PC-3 (cell line): ENCODE results near the gene TFDP2. TPM values are rescaled to one million over a fixed set of nuclear protein-coding genes. Genes with fewer than 3 reads are reported as not detected.
A peak's percentile ranks its signal among the peaks of the same experiment; 100 is the strongest.

Experiments used
- ATAC-seq: fragments of 200-7000 bp; cut with Tn5 transposase; 2 replicates; pipeline ENCODE4 v1.9.1; 2020; ENCODE audit warnings: mild to moderate bottlenecking, moderate library complexity
- BruUV-seq: library from RNA; stranded (reverse); fragments of 400-500 nt; replicated peaks from 2 replicates; lab custom pipeline; 2021; lab: Mats Ljungman, UMichigan
- CTCF ChIA-PET: fragments of 300-600 bp; sonication (Branson Sonifier 250); formaldehyde crosslinking; loops from one replicate; lab custom pipeline; 2022; ENCODE audit warnings: antibody characterized with exemption; lab: Charles Lee
- POLR2A ChIA-PET: fragments of 300-600 bp; sonication (Branson Sonifier 250); formaldehyde crosslinking; loops from one replicate; lab custom pipeline; 2022; ENCODE audit warnings: antibody characterized with exemption; ENCODE audit not compliant: unreplicated experiment; lab: Charles Lee
- DNase-seq: peaks from one replicate; pipeline ENCODE4 v3.0.0-alpha.2; 2015
- H2AFZ ChIP-seq: fragments of 300-600 bp; sonication (generic); 2 replicates; pipeline ENCODE4 v1.6.0; 2016; ENCODE audit warnings: antibody characterized with exemption, low read length
- H3F3A ChIP-seq: fragments of 300-600 bp; sonication (generic); one replicate; pipeline ENCODE4 v1.6.0; 2017; ENCODE audit warnings: antibody characterized with exemption, low read length, control low read depth, mild to moderate bottlenecking; ENCODE audit not compliant: unreplicated experiment
- H3K27ac ChIP-seq: fragments of 300-600 bp; sonication (generic); 2 replicates; pipeline ENCODE4 v1.5.1; 2016; ENCODE audit warnings: mild to moderate bottlenecking, low read length
- H3K27me3 ChIP-seq: fragments of 300-600 bp; sonication (generic); 2 replicates; pipeline ENCODE4 v1.6.1; 2016; ENCODE audit warnings: low read length, mixed read lengths
- H3K36me3 ChIP-seq: fragments of 300-600 bp; sonication (generic); 2 replicates; pipeline ENCODE4 v1.6.1; 2016; ENCODE audit warnings: low read depth, mixed run types, low read length, mixed read lengths
- H3K4me1 ChIP-seq: fragments of 300-600 bp; sonication (generic); 2 replicates; pipeline ENCODE4 v1.5.1; 2016; ENCODE audit warnings: low read length; ENCODE audit not compliant: insufficient read depth
- H3K4me2 ChIP-seq: fragments of 300-600 bp; sonication (generic); 2 replicates; pipeline ENCODE4 v1.6.0; 2016; ENCODE audit warnings: low read length
- H3K4me3 ChIP-seq: fragments of 300-600 bp; sonication (generic); 2 replicates; pipeline ENCODE4 v1.5.1; 2016; ENCODE audit warnings: mild to moderate bottlenecking, low read length, mixed read lengths
- H3K79me2 ChIP-seq: fragments of 300-600 bp; sonication (generic); 2 replicates; pipeline ENCODE4 v1.6.1; 2017; ENCODE audit warnings: low read length, mixed read lengths
- H3K9ac ChIP-seq: fragments of 300-600 bp; sonication (generic); 2 replicates; pipeline ENCODE4 v1.6.0; 2016; ENCODE audit warnings: mild to moderate bottlenecking, low read length
- H3K9me2 ChIP-seq: fragments of 300-600 bp; sonication (generic); replicated peaks from 2 replicates; pipeline ENCODE4 v1.6.1; 2016; ENCODE audit warnings: mixed run types, low read length, mixed read lengths
- H3K9me3 ChIP-seq: fragments of 300-600 bp; sonication (generic); 2 replicates; pipeline ENCODE4 v1.6.1; 2016; ENCODE audit warnings: low read length, mixed read lengths
- H4K20me1 ChIP-seq: fragments of 300-600 bp; sonication (generic); 2 replicates; pipeline ENCODE4 v1.6.1; 2016; ENCODE audit warnings: low read length, mixed read lengths
- EZH2 ChIP-seq: fragments of 300-600 bp; sonication (generic); IDR thresholded peaks from one replicate; pipeline ENCODE4 v1.6.1; 2017; ENCODE audit warnings: antibody characterized with exemption, mild to moderate bottlenecking, low read length; ENCODE audit not compliant: unreplicated experiment
- EZH2phosphoT487 ChIP-seq: fragments of 300-600 bp; sonication (generic); IDR thresholded peaks from 2 replicates; pipeline ENCODE4 v1.6.1; 2018; ENCODE audit warnings: mild to moderate bottlenecking, antibody characterized with exemption, low read length, borderline replicate concordance
- intact Hi-C: fragments of 100-400 bp; cut with micrococcal nuclease; formaldehyde crosslinking; loops from 2 replicates; pipeline ENCODE4 v1.9.0; 2023
- total RNA-seq: library from RNA; depleted of rRNA; stranded (reverse); fragments of >200 nt; gene quantifications from 2 replicates; pipeline ENCODE4 v1.2.3, GENCODE V29; 2014; rRNA removed
- TF ChIP-seq, protein P1 (sequence below): fragments of 300-600 bp; sonication (generic); conservative IDR thresholded peaks from 2 replicates; pipeline ENCODE4 v1.5.1; 2017; ENCODE audit warnings: antibody characterized with exemption, low read depth, mild to moderate bottlenecking, low read length

TFDP2 gene
- total RNA-seq, 1 experiment from 2014 or later: 37.9 TPM

DNA sequence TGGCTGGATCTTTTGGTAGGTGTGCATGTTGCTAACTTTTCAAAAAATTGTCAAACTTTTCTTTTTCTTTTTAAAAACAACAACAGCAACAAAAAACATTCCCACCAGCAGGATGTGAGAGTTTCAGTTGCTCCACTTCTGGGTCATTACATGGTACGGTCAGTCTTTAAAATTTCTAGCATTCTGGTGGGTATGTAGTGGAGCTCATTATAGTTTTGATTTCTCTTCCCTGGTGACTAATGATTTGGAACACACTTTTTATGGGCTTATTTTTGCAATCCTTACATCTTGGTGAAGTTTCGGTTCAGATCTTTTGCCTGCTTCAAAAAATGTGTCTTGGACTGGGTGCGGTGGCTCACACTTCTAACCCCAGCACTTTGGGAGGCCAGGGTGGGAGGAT lies 253.6 kb downstream of the TFDP2 start:
- H3K4me3 ChIP-seq: no peak overlapping the region
- H3F3A ChIP-seq: no peaks in the 10 kb centered on the region
- H3K4me2 ChIP-seq: no peak overlapping the region
- peaks cover 35% of the 10 kb centered on the region for H3K79me2 ChIP-seq
- no peak overlapping the region for H3K27ac ChIP-seq
- H3K9me3 ChIP-seq: no peaks in the 10 kb centered on the region
- no TSS peak for BruUV-seq
- DNase-seq (no peak), ATAC-seq (no peak)
- H3K9me2 ChIP-seq: no peaks in the 10 kb centered on the region
- H3K27me3 ChIP-seq: no peaks in the 10 kb centered on the region
- TF ChIP-seq EZH2phosphoT487 (no peak), EZH2 (no peak)
- TF ChIP-seq, protein P1, sequence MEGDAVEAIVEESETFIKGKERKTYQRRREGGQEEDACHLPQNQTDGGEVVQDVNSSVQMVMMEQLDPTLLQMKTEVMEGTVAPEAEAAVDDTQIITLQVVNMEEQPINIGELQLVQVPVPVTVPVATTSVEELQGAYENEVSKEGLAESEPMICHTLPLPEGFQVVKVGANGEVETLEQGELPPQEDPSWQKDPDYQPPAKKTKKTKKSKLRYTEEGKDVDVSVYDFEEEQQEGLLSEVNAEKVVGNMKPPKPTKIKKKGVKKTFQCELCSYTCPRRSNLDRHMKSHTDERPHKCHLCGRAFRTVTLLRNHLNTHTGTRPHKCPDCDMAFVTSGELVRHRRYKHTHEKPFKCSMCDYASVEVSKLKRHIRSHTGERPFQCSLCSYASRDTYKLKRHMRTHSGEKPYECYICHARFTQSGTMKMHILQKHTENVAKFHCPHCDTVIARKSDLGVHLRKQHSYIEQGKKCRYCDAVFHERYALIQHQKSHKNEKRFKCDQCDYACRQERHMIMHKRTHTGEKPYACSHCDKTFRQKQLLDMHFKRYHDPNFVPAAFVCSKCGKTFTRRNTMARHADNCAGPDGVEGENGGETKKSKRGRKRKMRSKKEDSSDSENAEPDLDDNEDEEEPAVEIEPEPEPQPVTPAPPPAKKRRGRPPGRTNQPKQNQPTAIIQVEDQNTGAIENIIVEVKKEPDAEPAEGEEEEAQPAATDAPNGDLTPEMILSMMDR: no peak
- H4K20me1 ChIP-seq: 0 out of 2 replicates have a peak, but pooled peaks cover 4% of the 10 kb centered on the region
- H3K9ac ChIP-seq: no peak overlapping the region
- CTCF ChIA-PET: no interaction called here
- H3K4me1 ChIP-seq: no peaks in the 10 kb centered on the region
- POLR2A ChIA-PET: interaction anchor here (0.7 kb wide), 1 partner anchor 55 kb away, joined by 4 read pairs; no protein-coding TSS in a partner anchor
- H2AFZ ChIP-seq: no peak overlapping the region
- intact Hi-C loops: no loop called here
- peaks cover 9% of the 10 kb centered on the region for H3K36me3 ChIP-seq

DNA sequence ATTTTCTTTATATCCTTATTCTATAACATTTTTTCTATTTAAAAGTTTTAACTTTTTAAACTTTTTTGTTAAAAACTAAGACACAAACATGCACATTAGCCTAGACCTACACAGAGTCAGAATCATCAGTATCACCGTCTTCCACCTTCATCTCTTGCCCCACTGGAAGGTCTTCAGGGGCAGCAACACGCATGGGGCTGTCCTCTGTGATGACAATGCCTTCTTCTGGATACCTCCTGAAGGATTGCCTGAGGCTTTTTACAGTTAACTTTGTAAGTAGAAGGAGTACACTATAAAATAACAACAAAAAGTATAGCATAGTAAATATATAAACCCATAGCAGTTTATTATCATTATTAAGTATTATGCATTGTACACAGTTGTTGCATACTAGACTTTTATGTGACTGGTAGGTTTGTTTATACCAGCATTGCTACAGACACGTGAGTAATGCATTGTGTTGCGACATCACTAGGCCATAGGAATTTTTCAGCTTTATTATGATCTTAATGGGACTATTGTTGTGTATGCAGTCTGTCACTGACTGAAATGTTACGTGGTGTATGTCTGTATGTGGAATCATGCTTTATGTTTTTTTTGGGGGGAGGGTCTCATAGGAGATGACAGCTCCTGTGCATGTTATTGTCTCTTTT lies 254.7 kb downstream of the TFDP2 start:
- Histone ChIP-seq H3K36me3 (peaks cover 4% of the 10 kb centered on the region; the same call in 1 of the 2 replicates), H3K4me3 (no peak overlapping the region), H3K4me2 (no peak overlapping the region), H4K20me1 (0 out of 2 replicates have a peak, but pooled peaks cover 4% of the 10 kb centered on the region), H3K27me3 (no peaks in the 10 kb centered on the region), H3K9ac (no peak overlapping the region), H3F3A (no peaks in the 10 kb centered on the region), H3K79me2 (peaks cover 35% of the 10 kb centered on the region), H3K27ac (no peak overlapping the region), H3K9me2 (no peaks in the 10 kb centered on the region), H3K4me1 (no peaks in the 10 kb centered on the region), H3K9me3 (no peaks in the 10 kb centered on the region), H2AFZ (no peak overlapping the region)
- no TSS peak for BruUV-seq
- TF ChIP-seq EZH2 (no peak), EZH2phosphoT487 (no peak)
- TF ChIP-seq, protein P1: no peak
- ATAC-seq: peak; percentile 56
- intact Hi-C loops: no loop called here
- CTCF ChIA-PET: no interaction called here
- peak; percentile 72 for DNase-seq
- POLR2A ChIA-PET: no interaction called here

Other genes starting within 250 kb of the TFDP2 start
- gene GK5, start 76.0 kb upstream of the TFDP2 start, total RNA-seq: 4.6 and 5.5 TPM in 2 replicates